CD4-positive, alpha-beta T cell treated with Interleukin-17A for 1 hour (primary cell): Measurements from ENCODE around the gene SYAP1.
"Not testable (repeated sequence)": the region's sequence is repeated elsewhere in the genome, so short reads cannot be mapped to it uniquely, and the experiment has no call there.

ENCODE experiments used
- DNase-seq: peaks from one replicate; pipeline ENCODE4 v3.0.0-alpha.2; 2020

SYAP1 gene

GRCh38 chrX:16726347-16726988, 7.1 kb downstream of the SYAP1 start:
- DNase-seq = not testable (repeated sequence)

GRCh38 chrX:16727637-16728036, 8.2 kb downstream of the SYAP1 start:
- DNase-seq = no peak

- DNase-seq = no peak
Observed at GRCh38 chrX:16730450-16730849, 11.0 kb downstream of the SYAP1 start.

- DNase-seq = no peak
Observed at GRCh38 chrX:16733013-16733412, 13.6 kb downstream of the SYAP1 start.

- no peak for DNase-seq
Observed at GRCh38 chrX:16737024-16737423, 17.6 kb downstream of the SYAP1 start.

GRCh38 chrX:16739574-16739973, 20.2 kb downstream of the SYAP1 start:
- DNase-seq = no peak

GRCh38 chrX:16743604-16744325, 24.4 kb downstream of the SYAP1 start:
- DNase-seq = no peak

GRCh38 chrX:16745102-16745501, 25.7 kb downstream of the SYAP1 start:
- DNase-seq = no peak

GRCh38 chrX:16745659-16746058, 26.2 kb downstream of the SYAP1 start:
- no peak for DNase-seq

- DNase-seq = no peak
Observed at GRCh38 chrX:16748425-16748824, 29.0 kb downstream of the SYAP1 start.

- no peak for DNase-seq
Observed at GRCh38 chrX:16750136-16750535, 30.7 kb downstream of the SYAP1 start.

GRCh38 chrX:16754019-16754418, 34.6 kb downstream of the SYAP1 start:
- DNase-seq = no peak

- no peak for DNase-seq
Observed at GRCh38 chrX:16756724-16757123, 37.3 kb downstream of the SYAP1 start.

- not testable (repeated sequence) for DNase-seq
Observed at GRCh38 chrX:16761500-16761899, 42.1 kb downstream of the SYAP1 start.

GRCh38 chrX:16762579-16762978, 43.2 kb downstream of the SYAP1 start:
- no peak for DNase-seq

- DNase-seq = no peak
Observed at GRCh38 chrX:16765594-16765993, 46.2 kb downstream of the SYAP1 start.

- no peak for DNase-seq
Observed at GRCh38 chrX:16770970-16771482, 51.6 kb downstream of the SYAP1 start.

- no peak for DNase-seq
Observed at GRCh38 chrX:16771483-16772398, 52.3 kb downstream of the SYAP1 start.

- DNase-seq = no peak
Observed at GRCh38 chrX:16772460-16772859, 53.0 kb downstream of the SYAP1 start.

GRCh38 chrX:16774746-16775145, 55.3 kb downstream of the SYAP1 start:
- DNase-seq = no peak

- DNase-seq = no peak
Observed at GRCh38 chrX:16778545-16778944, 59.1 kb downstream of the SYAP1 start.

GRCh38 chrX:16778993-16779392, 59.6 kb downstream of the SYAP1 start:
- DNase-seq = no peak

- not testable (repeated sequence) for DNase-seq
Observed at GRCh38 chrX:16779815-16780214, 60.4 kb downstream of the SYAP1 start.
